GM21367 (cell line): Measurements from ENCODE around the gene SLC12A2.
A peak's percentile ranks its signal among the peaks of the same experiment; 100 is the strongest.

ENCODE experiments used
- ATAC-seq: cut with Tn5 transposase; IDR thresholded peaks from one replicate; pipeline ENCODE4 v1.9.1; 2021; ENCODE audit not compliant: unreplicated experiment

The SLC12A2 gene

DNA sequence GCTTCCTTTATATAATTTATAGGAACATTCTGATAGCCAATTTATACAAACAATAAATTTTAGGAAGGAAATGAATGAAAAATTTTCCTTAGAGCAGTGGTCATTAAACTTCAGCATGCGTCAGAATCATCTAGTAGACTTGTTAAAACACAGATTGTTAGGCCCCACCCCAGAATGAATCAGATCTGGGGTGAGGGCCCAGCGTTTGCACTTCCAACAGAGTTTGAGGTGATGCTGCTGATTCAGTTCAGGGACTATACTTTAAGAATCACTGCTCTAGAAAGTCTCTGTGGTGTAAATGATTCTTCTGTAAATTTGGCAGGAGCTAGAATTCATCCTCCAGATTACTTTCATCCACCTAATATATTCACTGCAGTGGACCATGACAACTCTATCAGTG is 80.4 kb downstream of the SLC12A2 start:
- ATAC-seq = no peak

DNA sequence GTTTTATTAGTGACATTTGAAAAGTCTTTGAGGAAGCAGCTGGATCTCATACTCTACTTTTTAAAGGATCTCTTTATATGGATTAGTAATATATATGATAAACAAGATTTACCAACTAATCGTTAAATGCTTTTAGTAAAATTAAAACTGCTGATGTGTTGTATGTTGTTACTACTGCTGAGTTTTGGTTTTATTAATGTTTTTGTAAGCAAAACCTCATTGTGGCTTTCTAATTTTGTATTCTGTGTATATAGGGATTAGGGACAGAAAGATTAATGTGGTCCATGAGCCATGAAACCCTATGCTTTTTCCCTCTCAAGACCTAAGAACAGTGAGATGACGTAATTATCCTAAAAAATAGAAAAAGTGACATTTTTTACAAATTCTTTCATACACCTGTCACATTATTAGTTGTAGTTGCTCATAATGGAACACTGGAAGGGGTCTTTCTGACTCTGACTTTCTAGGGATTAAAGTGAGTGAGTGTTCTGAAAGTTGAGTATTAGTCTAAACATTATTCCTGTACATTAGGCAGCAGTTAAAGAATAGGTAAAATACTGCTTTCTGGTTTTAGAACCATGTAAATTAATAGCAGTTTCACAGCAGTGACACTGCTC is 85.9 kb downstream of the SLC12A2 start:
- no peak for ATAC-seq

DNA sequence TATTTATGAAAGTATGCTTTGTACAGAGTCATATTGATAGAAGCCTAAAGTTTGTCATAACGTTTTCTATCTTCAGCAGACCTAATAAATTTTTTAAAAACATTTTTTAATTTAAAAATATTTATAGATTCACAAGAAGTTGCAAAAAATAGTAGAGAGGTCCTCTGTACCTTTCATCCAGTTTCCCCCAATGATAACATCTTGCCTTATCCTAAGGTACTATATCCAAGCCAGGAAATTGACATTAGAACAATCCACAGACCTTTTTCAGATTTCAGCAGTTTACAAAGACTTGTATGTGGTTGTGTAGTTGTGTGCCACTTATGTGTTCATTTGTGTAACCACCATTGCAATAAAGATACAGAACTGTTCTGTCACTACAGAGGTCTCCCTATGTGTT is 88.5 kb downstream of the SLC12A2 start:
- ATAC-seq = no peak

GRCh38 chr5:128174951-128175350 is 91.4 kb downstream of the SLC12A2 start:
- ATAC-seq = no peak

GRCh38 chr5:128192368-128192767 is 108.8 kb downstream of the SLC12A2 start:
- ATAC-seq = no peak

GRCh38 chr5:128193665-128194390 is 110.3 kb downstream of the SLC12A2 start:
- no peak for ATAC-seq

GRCh38 chr5:128195316-128195715 is 111.8 kb downstream of the SLC12A2 start:
- no peak for ATAC-seq

- no peak for ATAC-seq
Measured at GRCh38 chr5:128196080-128196479, 112.5 kb downstream of the SLC12A2 start.

- ATAC-seq = no peak
Measured at GRCh38 chr5:128196791-128197190, 113.2 kb downstream of the SLC12A2 start.

GRCh38 chr5:128197896-128198522 is 114.4 kb downstream of the SLC12A2 start:
- peak; percentile 44 for ATAC-seq

DNA sequence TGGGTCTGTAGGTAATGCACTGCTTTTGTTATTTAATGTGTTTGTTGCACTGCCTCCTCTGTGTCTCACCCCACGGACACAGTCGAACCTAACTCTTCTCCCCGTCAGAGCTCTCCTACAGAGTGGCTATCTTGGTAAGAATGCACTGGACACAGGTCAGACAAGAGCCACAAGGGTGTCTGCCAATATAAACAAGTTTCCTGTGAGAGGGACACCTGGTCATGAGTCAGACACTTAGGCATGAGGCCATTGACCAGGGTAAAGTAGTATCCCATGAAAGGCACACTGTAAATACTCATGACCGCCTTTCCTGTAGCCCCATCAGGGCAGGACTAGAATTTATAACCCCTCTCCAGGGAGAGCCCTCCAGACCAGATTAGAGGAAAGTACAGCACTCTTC is 115.5 kb downstream of the SLC12A2 start:
- no peak for ATAC-seq

GRCh38 chr5:128199611-128200010 is 116.0 kb downstream of the SLC12A2 start:
- ATAC-seq = no peak

DNA sequence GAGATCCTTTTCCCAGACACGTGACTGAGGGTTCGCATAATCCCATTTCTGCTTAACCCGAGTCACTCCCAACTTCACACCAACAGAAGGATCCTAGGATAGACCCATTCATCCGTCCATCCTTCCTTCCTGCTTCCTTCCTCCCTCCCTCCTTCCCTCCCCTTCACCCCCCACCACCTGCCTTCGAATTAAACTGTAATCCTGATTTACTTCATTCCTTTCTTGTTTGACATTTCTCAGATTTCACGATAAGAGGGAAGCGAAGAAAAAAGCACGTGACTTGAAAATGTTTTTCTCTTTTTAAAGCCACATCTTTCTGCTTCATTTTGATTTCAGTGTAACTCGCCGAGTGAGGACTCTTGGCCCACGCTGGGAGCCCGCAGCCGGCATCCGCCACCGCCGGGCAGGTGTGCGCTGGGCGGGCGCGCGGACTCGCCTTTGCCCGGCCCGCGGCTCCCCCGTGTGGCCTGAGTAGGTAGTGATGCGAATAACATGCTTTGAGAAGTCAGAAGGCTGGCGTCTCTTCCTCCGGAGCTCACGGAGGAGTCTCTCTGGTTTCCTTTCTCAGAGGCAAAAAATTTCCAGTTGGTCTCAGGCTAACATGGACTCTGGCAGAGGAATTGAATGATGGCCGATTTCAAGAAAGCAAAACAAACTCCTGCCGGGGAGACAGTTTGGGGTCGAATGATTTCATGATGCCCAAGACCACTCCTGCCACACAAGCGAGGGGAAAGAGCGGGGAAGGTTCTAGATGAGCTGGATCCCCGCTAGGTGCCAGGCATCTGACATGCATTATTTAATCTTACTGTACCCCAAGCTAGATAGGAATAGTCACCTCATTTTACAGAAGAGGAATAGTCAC is 117.7 kb downstream of the SLC12A2 start:
- ATAC-seq = peak; percentile 91

DNA sequence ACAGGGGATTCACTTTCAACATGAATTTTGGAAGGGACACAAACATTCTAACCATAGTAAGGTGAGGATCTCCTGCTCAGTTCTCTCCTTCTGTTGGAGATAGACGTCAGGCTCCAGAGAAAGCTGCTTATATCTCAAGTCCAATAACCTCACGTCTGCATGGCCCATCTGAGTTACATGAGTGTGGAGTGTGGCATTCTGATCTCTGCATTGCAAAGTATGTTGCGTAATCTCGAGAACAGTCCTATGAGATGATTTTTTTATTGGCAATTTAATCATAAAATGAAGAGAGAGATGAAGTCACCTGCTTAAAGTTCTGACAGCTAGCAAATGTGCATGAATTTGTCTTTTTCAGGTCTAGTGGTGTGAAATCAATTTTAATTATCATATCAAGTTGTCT is 118.8 kb downstream of the SLC12A2 start:
- ATAC-seq = no peak

GRCh38 chr5:128208436-128208835 is 124.9 kb downstream of the SLC12A2 start:
- ATAC-seq = no peak

DNA sequence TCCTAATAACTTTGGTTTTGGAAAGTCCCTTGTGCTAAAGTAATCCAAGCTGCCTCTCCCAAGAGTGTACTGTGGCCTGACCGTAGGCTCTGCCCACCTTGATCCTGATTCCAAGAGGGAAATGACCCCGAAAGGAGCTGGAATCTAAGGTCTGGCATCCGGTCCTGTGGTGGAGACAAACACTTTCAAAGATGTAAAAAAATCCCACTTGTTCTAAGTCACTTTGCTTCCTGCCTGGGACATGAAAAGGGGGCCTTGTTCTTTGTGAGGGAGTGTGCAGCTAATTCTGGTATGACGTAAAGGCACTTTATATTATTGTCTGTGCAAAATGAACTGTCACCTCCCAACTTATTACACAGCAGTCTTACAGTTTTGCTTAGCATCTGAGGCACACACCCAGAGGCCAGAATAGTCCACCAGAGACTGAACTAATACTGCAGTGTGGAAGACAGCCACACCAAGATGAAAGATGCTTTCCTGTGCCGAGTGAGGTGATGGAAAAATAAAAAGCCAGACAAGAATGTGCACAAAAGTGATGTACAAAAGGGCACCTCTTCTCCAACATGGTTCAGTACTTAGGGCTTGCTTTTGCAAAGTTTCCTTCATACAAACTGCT is 128.7 kb downstream of the SLC12A2 start:
- no peak for ATAC-seq

GRCh38 chr5:128213340-128213739 is 129.8 kb downstream of the SLC12A2 start:
- no peak for ATAC-seq

GRCh38 chr5:128213833-128214232 is 130.3 kb downstream of the SLC12A2 start:
- no peak for ATAC-seq

GRCh38 chr5:128216285-128216684 is 132.7 kb downstream of the SLC12A2 start:
- ATAC-seq = no peak

GRCh38 chr5:128216860-128217531 is 133.4 kb downstream of the SLC12A2 start:
- no peak for ATAC-seq
